Measurements from ENCODE around the gene POLR2I.

DNA sequence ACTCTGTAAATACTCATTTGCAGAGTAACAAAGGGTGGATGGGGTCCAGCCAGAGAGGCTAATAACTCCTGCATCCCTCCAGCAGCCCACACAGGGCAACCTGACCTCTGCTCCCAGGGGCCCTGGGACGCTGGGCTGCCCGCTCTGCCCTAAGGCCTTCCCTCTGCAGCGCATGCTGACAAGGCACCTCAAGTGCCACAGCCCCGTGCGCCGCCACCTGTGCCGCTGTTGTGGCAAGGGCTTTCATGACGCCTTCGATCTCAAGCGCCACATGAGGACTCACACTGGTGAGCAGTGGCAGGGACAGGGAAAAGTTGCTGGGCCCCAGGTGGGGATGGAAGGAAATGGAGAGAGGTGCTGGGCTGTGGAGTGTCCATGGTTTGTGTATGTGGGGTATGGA lies 2.0 kb downstream of the POLR2I start:
- TF ChIP-seq, protein P1, sequence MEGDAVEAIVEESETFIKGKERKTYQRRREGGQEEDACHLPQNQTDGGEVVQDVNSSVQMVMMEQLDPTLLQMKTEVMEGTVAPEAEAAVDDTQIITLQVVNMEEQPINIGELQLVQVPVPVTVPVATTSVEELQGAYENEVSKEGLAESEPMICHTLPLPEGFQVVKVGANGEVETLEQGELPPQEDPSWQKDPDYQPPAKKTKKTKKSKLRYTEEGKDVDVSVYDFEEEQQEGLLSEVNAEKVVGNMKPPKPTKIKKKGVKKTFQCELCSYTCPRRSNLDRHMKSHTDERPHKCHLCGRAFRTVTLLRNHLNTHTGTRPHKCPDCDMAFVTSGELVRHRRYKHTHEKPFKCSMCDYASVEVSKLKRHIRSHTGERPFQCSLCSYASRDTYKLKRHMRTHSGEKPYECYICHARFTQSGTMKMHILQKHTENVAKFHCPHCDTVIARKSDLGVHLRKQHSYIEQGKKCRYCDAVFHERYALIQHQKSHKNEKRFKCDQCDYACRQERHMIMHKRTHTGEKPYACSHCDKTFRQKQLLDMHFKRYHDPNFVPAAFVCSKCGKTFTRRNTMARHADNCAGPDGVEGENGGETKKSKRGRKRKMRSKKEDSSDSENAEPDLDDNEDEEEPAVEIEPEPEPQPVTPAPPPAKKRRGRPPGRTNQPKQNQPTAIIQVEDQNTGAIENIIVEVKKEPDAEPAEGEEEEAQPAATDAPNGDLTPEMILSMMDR (IDR thresholded peaks at IDR 0.05; ENCODE audit: low read depth, low read length) = no peak
- TF ChIP-seq EZH2phosphoT487 (IDR thresholded peaks at IDR 0.05; ENCODE audit: low read depth) = no peak
